ENCODE measurements around the gene BCR.

The BCR gene

DNA sequence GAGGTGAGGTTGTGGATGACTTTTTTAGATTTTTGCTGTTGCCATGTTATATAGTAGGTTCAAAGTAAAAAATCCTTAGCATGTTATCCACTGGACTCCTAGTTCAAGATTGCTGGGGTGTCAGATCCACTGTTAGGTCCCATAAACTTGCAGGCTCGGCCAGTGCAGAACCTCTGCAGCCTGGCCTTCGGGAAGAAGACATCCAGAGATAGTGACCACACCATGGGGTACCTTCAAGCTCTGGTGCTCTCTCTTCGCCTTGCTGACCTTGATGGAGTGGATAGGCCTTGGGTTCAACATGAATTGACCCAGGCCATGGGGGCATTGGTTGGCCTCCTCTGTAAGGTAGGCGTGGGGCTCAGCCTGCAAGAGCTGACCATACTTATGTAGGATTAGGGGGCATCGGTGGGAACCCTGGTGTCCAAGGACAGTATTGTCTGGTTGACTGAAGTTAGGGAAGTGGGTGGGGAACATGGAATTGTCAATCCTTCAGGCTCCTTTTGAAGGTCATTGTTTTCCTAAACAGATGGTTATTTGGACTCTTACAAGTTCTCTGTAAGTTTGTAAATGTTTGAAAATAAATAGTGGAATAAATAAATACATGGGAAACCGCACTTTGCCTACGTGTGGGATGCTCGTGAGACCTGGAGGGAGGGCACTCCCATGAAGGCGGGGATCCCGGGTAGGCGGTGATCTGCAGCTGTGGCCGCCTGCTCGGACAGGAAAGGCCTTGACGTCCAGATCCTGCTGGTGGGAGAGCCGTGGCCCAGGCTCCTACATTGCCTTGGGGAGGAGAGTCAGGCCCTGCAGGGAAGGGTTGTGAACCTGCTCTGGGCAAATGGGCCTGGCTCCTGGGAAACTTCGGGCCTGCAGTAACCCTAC lies 37.1 kb downstream of the BCR start:
- no peak overlapping the region for H3K4me3 ChIP-seq (ENCODE audit: low read length)
- DNase-seq (ENCODE audit: low read depth) = no peak
- no peak for TF ChIP-seq CTCF (IDR thresholded peaks at IDR 0.05; ENCODE audit: insufficient read depth, low read depth, low read length, missing control alignments)

GRCh38 chr22:23218053-23218866 lies 38.0 kb downstream of the BCR start:
- DNase-seq (ENCODE audit: low read depth) = no peak
- TF ChIP-seq CTCF (IDR thresholded peaks at IDR 0.05; ENCODE audit: insufficient read depth, low read depth, low read length, missing control alignments) = no peak
- no peak overlapping the region for H3K4me3 ChIP-seq (ENCODE audit: low read length)

DNA sequence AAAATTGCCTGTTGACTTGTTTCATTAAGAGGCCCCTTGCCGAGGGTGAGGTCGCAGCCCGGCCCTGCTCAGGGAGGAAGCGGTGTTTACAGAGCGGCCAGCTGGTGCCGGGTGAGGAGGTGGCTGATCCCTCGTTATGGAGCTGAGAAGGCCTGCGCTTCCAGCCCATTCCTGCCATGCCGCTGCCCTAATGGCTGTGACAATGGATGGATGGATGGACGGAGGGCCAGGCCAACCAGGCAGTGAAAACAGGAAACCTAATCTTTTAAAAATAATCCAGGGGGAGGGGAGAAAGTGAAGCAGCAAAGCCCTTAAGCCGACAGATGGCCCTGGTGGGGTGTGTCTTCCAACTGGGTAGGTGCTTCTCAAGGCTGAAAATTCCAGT lies 38.5 kb downstream of the BCR start:
- DNase-seq (ENCODE audit: low read depth) = no peak
- no peak for TF ChIP-seq CTCF (IDR thresholded peaks at IDR 0.05; ENCODE audit: insufficient read depth, low read depth, low read length, missing control alignments)
- H3K4me3 ChIP-seq (ENCODE audit: low read length) = no peak overlapping the region

- TF ChIP-seq CTCF (IDR thresholded peaks at IDR 0.05; ENCODE audit: insufficient read depth, low read depth, low read length, missing control alignments) = no peak
- no peak overlapping the region for H3K4me3 ChIP-seq (ENCODE audit: low read length)
- DNase-seq (ENCODE audit: low read depth) = no peak
Measured at GRCh38 chr22:23219317-23219716, 39.0 kb downstream of the BCR start.

GRCh38 chr22:23219822-23220484 lies 39.6 kb downstream of the BCR start:
- TF ChIP-seq CTCF (IDR thresholded peaks at IDR 0.05; ENCODE audit: insufficient read depth, low read depth, low read length, missing control alignments) = no peak
- peak; percentile 85 for DNase-seq (ENCODE audit: low read depth)
- no peak overlapping the region for H3K4me3 ChIP-seq (ENCODE audit: low read length)

DNA sequence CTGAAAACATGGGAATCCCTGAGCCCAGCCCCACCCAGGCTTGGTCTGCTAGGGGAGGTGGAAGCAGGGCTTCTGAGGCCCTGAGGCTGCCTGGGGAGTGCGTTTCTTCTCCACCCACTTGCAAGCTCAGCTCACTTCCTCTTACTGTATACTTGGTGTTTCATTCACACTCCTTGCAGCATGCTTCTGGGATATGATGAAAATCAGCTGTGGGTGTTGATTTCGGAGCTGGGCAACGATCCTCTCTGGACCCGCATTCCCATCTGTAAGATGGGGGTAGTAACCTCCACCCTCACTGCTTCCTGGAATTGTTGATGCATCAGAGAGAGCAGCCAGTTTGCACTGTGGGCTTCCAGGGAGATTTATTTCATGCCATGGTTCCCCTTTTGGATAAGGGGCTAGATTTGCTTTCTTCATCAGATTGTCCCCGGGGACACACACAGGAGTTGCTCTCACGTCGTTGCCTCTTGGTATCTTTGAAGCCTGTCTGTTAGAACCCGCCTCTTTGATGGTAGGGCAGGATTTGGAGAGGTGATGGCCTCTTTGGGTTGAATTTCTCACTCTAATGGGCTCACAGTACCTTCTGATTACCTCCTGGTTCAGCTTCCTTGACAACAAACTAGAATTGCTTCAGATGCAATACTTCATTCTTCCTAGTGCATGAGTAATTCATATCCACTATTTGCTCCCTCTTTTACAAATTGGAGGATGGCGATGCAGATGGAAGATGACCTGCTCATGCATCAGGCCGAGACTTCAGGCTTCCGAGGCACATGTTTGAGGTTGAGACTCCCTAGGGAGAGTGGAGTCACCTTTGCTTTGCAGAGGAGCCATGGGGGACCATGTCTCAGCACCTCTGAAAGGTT lies 40.4 kb downstream of the BCR start:
- TF ChIP-seq CTCF (IDR thresholded peaks at IDR 0.05; ENCODE audit: insufficient read depth, low read depth, low read length, missing control alignments) = no peak
- H3K4me3 ChIP-seq (ENCODE audit: low read length) = no peak overlapping the region
- peak; percentile 85 for DNase-seq (ENCODE audit: low read depth)

Data from epithelial cell of esophagus (primary cell).